Esophagus squamous epithelium (tissue), 5 donors: ENCODE results near the gene MYO1H. TPM values are rescaled to one million over a fixed set of nuclear protein-coding genes. Genes with fewer than 3 reads are reported as not detected.

Experiments
- DNase-seq: peaks from one replicate; lab custom pipeline; 2025; lab: John Stamatoyannopoulos, UW
- H3K27ac ChIP-seq, 4 donors: fragments of 200-600 bp; sonication (generic); one replicate each; pipeline ENCODE4 v1.5.1; 2016 to 2019; ENCODE audit warnings: mild to moderate bottlenecking in 1 of 4
- H3K27me3 ChIP-seq, 4 donors: fragments of 200-600 bp; sonication (generic); 1 replicate in 3 of 4; 2 replicates in 1 of 4; pipeline versions ENCODE4 v1.5.1 to v1.6.0; 2017 to 2021; ENCODE audit warnings: antibody characterized with exemption in 1 of 4
- H3K36me3 ChIP-seq, 3 donors: fragments of 200-600 bp; sonication (generic); one replicate each; pipeline ENCODE4 v1.5.1; 2016 to 2019
- H3K4me1 ChIP-seq, 3 donors: fragments of 200-600 bp; sonication (generic); one replicate each; pipeline ENCODE4 v1.5.1; 2017 to 2019
- H3K4me3 ChIP-seq, 4 donors: fragments of 200-600 bp; sonication (generic); 1 replicate in 3 of 4; 2 replicates in 1 of 4; pipeline ENCODE4 v1.5.1; 2016 to 2019; ENCODE audit warnings: mild to moderate bottlenecking in 2 of 4, moderate library complexity in 1 of 4
- H3K9me3 ChIP-seq, 3 donors: fragments of 200-600 bp; sonication (generic); one replicate each; pipeline ENCODE4 v1.5.1; 2016 to 2019
- POLR2A ChIP-seq, 4 donors: fragments of 450-650 bp; IDR thresholded peaks; one replicate each; pipeline ENCODE4 v1.6.1; 2017; ENCODE audit warnings: antibody characterized with exemption in 4 of 4, mild to moderate bottlenecking in 4 of 4, moderate library complexity in 3 of 4
- WGBS, 2 donors: methylation state at CpG; one replicate each; pipeline ENCODE4 v1.1.5; 2018; 5-methylcytosine and 5-hydroxymethylcytosine counted together
- intact Hi-C: fragments of 100-400 bp; cut with DNase I; formaldehyde crosslinking; loops from one replicate; pipeline ENCODE4 v1.15.0; 2022
- total RNA-seq, 4 donors: library from RNA; depleted of rRNA; stranded (reverse); fragments of >200 nt; gene quantifications; one replicate each; pipeline ENCODE4 v1.1.0, GENCODE V29; 2016
- TF ChIP-seq, protein P1 (sequence below), 6 experiments: fragments of 450-650 bp in 4 of 6; fragments of 200-600 bp in 2 of 6; sonication (generic) in 2 of 6; IDR thresholded peaks; one replicate each; pipeline ENCODE4 v1.5.1; 2016 to 2019; ENCODE audit warnings: antibody characterized with exemption in 6 of 6, mild to moderate bottlenecking in 4 of 6, moderate library complexity in 4 of 6
- donor health status: DM: yes; HTN: yes; CAD: no.

Gene MYO1H
- total RNA-seq, 4 donors from 2014 or later: 0.48 to 0.83 (median 0.62) TPM; not detected in 1

DNA sequence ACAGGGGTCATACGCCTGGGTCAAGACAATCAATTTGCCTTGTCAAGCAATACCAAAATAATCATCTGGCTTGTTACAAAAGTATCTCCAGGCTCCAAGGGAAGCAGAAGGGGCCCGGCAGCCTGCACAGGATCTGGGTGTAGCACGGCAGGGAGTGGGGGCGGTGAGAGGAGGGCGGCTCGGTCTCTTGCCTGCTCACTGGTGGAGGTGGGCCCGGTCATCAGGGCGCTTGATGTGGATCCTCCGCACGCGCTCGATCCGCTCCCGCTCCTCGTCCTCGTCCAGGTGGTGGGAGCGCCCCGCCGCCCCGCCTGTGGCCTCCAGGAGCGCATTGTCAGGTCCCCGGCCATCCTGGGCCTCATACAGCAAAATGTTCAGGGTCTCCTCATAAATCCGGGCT, 103.7 kb downstream of the MYO1H start:
- no peak overlapping the region for H3K4me3 ChIP-seq
- TF ChIP-seq, protein P1, sequence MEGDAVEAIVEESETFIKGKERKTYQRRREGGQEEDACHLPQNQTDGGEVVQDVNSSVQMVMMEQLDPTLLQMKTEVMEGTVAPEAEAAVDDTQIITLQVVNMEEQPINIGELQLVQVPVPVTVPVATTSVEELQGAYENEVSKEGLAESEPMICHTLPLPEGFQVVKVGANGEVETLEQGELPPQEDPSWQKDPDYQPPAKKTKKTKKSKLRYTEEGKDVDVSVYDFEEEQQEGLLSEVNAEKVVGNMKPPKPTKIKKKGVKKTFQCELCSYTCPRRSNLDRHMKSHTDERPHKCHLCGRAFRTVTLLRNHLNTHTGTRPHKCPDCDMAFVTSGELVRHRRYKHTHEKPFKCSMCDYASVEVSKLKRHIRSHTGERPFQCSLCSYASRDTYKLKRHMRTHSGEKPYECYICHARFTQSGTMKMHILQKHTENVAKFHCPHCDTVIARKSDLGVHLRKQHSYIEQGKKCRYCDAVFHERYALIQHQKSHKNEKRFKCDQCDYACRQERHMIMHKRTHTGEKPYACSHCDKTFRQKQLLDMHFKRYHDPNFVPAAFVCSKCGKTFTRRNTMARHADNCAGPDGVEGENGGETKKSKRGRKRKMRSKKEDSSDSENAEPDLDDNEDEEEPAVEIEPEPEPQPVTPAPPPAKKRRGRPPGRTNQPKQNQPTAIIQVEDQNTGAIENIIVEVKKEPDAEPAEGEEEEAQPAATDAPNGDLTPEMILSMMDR (IDR thresholded peaks at IDR 0.05): no peak
- TF ChIP-seq POLR2A (IDR thresholded peaks at IDR 0.05): no peak
- H3K27ac ChIP-seq: peak overlapping the region in 3 of 4 donors; percentile 12 to 45 (median 15)
- peaks cover 0 to 27% (median 19%) of the 10 kb centered on the region in 3 donors for H3K4me1 ChIP-seq
- H3K27me3 ChIP-seq: no peaks in the 10 kb centered on the region
- H3K9me3 ChIP-seq: no peaks in the 10 kb centered on the region
- no peak for DNase-seq
- 64 to 94% methylated on average over 2 to 9 of the region's 23 CpGs for WGBS, 2 donors
- intact Hi-C loops: no loop called here
- H3K36me3 ChIP-seq: peaks cover 43 to 99% (median 43%) of the 10 kb centered on the region in 3 donors

DNA sequence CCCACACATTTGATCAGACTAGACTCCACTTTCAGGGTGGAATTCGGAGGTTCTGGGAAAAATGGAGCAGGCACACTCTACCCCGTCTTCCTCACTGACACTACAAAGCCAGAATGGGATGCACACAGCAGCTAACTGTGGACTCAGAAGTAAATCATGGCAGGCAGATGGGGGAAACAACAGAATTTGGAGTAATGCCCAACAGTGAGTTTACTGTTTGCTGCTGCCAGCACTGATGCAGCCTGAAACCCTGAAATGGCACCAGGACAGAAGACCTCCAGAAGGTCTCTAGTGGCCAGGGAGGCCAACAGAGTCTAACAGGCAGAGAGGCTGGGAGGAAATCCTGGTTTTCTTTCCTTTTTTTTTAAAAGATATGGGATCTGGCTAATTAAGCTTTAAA, 104.8 kb downstream of the MYO1H start:
- Histone ChIP-seq H3K27ac (no peak overlapping the region), H3K4me3 (no peak overlapping the region), H3K27me3 (no peaks in the 10 kb centered on the region), H3K4me1 (peaks cover 0 to 32% (median 24%) of the 10 kb centered on the region in 3 donors), H3K9me3 (no peaks in the 10 kb centered on the region), H3K36me3 (peaks cover 43 to 99% (median 52%) of the 10 kb centered on the region in 3 donors)
- WGBS, 2 donors: 95 to 100% methylated on average over 1 to 2 of the region's 2 CpGs
- intact Hi-C loops: no loop called here
- DNase-seq: no peak
- TF ChIP-seq POLR2A (IDR thresholded peaks at IDR 0.05): no peak
- TF ChIP-seq, protein P1 (IDR thresholded peaks at IDR 0.05): no peak

- H3K36me3 ChIP-seq: peaks cover 35 to 98% (median 61%) of the 10 kb centered on the region in 3 donors
- no peak for DNase-seq
- intact Hi-C loops: no loop called here
These were observed 108.0 kb downstream of the MYO1H start for GRCh38 chr12:109455706-109456105.

GRCh38 chr12:109458086-109458485, 110.4 kb downstream of the MYO1H start:
- intact Hi-C loops: no loop called here
- 51 to 74% methylated on average over 2 to 4 of the region's 4 CpGs for WGBS, 2 donors
- TF ChIP-seq, protein P1 (IDR thresholded peaks at IDR 0.05): no peak
- TF ChIP-seq POLR2A (IDR thresholded peaks at IDR 0.05): no peak
- H3K27ac ChIP-seq: peak overlapping the region; percentile 47 to 98 (median 92)
- no peaks in the 10 kb centered on the region for H3K9me3 ChIP-seq
- no peaks in the 10 kb centered on the region for H3K27me3 ChIP-seq
- H3K4me1 ChIP-seq: peaks cover 28 to 61% (median 54%) of the 10 kb centered on the region in 3 donors
- no peak overlapping the region for H3K4me3 ChIP-seq
- no peak for DNase-seq
- H3K36me3 ChIP-seq: peaks cover 34 to 74% (median 49%) of the 10 kb centered on the region in 3 donors

More at GRCh38 chr12:109455706-109456105, 108.0 kb downstream of the MYO1H start:
- no peak overlapping the region for H3K4me3 ChIP-seq
- no peak for TF ChIP-seq POLR2A (IDR thresholded peaks at IDR 0.05)
- TF ChIP-seq, protein P1 (IDR thresholded peaks at IDR 0.05): no peak
- no peak overlapping the region for H3K27ac ChIP-seq
- no peaks in the 10 kb centered on the region for H3K27me3 ChIP-seq
- H3K4me1 ChIP-seq: peaks cover 5 to 58% (median 49%) of the 10 kb centered on the region in 3 donors
- 82 to 94% methylated on average over 1 of the region's 1 CpG for WGBS, 2 donors
- H3K9me3 ChIP-seq: no peaks in the 10 kb centered on the region

DNA sequence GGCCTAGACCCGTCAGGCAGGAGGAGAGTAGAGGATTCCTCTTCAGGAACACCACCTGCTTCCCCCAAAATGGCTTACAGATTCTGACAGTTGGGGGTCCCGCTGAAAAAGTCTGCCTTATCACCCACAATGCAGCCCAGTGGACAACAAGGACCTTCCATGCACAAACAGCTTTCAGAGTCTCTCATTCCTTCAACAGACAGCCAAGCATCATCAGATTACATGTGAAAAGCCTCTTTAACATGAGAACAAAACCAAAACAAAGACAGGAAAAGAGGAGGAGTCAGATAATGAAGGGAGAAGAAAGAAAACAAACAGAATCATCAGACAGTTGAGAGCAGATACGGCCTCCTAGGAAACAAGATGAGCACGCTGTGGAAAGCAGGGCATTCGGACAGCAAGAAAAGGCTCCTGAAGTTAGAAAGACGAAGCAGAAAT, 111.1 kb downstream of the MYO1H start:
- Histone ChIP-seq H3K27ac (peak overlapping the region; percentile 47 to 98 (median 92)), H3K4me3 (no peak overlapping the region), H3K36me3 (peaks cover 28 to 67% (median 42%) of the 10 kb centered on the region in 3 donors), H3K27me3 (no peaks in the 10 kb centered on the region), H3K4me1 (peaks cover 35 to 68% (median 61%) of the 10 kb centered on the region in 3 donors), H3K9me3 (no peaks in the 10 kb centered on the region)
- TF ChIP-seq, protein P1 (IDR thresholded peaks at IDR 0.05): no peak
- no peak for TF ChIP-seq POLR2A (IDR thresholded peaks at IDR 0.05)
- intact Hi-C loops: no loop called here
- 72 to 77% methylated on average over 4 of the region's 6 CpGs for WGBS, 2 donors
- DNase-seq: no peak
